Cerebellar cortex (tissue), 1 donor: ENCODE results near the gene PHLDA2.

Source experiments
- DNase-seq: peaks from one replicate; pipeline ENCODE4 v3.0.0-alpha.2; 2015; ENCODE audit warnings: low spot score

PHLDA2 gene, protein sequence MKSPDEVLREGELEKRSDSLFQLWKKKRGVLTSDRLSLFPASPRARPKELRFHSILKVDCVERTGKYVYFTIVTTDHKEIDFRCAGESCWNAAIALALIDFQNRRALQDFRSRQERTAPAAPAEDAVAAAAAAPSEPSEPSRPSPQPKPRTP

DNA sequence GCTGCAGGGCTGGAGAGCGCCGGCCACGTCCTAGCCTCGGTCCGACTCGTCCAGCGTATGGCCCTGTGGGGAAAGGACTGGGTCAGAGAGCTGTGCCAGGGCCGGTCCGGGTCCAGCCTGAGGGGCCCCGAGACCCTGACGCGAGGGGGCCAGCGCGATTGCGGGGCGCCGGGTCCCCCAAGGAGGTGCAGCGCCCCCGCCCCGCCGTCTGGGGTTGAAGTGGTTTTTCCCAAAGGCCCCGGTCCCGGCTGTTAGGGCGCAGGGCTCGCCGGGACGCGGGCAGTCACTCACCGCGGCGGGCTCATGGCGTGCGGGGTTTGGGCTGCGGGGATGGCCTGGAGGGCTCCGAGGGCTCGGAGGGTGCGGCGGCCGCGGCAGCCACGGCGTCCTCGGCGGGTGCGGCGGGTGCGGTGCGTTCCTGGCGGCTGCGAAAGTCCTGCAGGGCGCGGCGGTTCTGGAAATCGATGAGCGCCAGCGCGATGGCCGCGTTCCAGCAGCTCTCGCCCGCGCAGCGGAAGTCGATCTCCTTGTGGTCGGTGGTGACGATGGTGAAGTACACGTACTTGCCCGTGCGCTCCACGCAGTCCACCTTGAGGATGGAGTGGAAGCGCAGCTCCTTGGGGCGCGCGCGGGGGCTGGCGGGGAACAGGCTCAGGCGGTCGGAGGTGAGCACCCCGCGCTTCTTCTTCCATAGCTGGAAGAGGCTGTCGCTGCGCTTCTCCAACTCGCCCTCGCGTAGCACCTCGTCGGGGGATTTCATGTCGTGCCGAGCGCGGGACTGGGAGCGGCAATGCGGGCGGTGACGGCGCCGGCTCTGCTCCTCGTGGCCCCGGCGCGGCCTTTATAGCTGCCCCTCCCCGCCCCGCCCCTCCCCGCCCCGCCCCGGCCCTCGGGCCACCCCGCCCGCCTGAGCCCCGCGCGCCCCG is at the start of gene PHLDA2:
PHLDA2 (minus strand) TSS at position 816 of the 926 bp plus-strand sequence; CDS start at position 760, 56 bp downstream.
- DNase-seq: no peak

DNA sequence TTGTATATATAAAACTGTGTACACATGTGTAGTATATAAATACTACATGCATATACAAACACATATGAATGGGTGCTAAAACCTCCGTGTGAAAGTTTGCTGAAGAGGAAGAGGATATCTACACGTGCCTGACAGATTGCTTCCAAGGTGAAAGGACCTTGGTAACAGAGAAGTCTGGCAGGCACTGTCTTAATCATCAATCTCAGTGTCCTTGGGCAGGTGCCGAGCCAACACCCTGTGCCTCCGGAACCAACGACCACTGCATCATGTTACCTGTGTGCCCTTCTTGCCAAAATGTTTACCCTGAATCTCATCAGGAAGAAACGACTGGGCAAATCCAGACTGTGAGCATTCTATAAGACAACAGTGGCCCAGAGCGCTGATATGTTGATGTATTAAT is 47.9 kb upstream of the PHLDA2 start:
- DNase-seq: no peak

GRCh38 chr11:2976294-2977063 is 47.3 kb upstream of the PHLDA2 start:
- no peak for DNase-seq

DNA sequence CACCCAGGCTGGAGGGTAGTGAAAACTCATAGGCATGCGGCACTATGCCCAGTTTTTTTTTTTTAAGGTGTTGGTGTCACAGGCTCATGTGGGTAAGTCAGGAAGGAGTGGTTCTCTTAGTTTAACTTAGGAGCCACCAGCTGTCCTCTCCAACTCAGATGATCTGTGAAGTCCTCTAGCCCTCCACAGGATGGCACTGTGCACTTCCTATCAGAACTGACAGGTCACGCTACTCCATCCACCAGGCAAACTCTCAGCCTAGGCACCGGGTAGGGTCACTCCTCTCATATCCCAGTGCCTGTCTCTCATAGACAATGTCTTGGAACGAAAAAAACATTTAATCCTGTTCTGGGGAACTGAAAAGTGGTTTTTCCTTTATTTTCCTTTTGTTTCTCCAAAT is 46.4 kb upstream of the PHLDA2 start:
- DNase-seq: peak; percentile 40

GRCh38 chr11:2974272-2974671 is 45.1 kb upstream of the PHLDA2 start:
- DNase-seq: no peak

GRCh38 chr11:2968341-2968900 is 39.2 kb upstream of the PHLDA2 start:
- DNase-seq: no peak

DNA sequence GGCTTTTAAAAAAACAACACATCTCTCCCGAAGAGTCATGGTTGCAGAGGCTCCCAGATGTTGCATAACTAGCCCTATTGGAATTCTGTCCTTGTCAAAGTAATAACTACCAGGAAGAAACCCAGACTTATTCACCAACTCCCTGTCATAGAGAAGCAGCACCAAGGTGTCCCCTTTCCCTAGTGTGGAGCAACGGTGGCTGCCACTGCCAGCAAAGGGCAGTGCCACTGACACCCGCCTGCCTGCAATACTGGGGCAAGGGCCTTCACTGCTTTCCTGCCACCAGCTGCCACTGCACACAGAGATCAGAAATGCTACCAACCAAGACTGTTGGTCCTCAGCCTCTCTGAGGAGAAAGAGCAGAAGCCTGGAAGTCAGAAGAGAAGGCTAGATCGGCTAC is 35.6 kb upstream of the PHLDA2 start:
- no peak for DNase-seq

GRCh38 chr11:2963761-2964160 is 34.5 kb upstream of the PHLDA2 start:
- no peak for DNase-seq

DNA sequence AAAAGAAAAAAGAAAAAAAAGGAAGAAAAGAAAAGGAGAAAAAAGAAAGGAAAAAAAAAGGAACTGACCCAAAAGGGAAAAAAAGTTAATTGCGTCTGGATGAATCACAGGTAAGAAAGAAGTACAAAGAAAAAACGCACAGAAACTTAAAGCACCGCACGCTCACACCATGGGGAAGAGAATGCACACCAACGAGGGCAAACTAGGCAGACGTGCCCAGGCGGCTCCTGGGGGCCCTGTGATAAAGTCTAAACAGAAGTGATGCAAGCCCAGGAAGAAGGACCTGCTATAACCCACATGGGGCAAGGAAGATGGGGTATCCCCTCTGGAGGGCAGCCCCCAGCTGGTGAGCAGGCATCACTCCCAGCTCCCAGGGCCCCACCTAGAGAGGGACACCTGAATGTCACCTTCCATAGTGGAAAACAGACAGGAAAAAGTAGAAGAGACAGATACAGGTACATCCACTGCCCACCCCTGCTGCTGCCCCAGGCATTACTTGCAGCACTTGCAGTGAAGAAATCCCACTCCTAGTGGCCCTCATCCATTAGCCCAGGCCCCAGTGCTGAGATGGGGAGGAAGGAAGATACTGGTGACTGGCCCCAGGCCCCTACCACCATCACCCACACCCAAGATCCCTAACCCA is 34.0 kb upstream of the PHLDA2 start:
- DNase-seq: no peak

DNA sequence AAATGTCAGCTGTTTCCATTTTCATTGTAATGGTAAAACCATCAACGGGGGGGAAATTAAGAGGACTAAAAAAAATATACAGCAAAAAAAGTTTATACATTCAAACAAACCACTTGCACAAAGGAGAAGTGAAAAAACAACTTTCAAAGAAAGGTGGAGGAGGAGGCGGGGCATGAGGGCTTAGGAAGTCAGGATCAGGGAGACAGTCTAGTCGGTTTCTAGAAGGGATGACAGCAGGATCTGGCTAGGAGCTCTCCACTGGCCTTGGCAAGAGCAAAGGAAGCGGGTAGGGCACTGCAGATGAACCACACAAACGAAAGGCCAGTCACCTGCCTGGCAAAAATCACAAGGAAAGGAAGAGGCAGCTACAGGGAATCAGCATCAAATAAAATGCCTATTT is 31.9 kb upstream of the PHLDA2 start:
- no peak for DNase-seq

GRCh38 chr11:2960139-2960538 is 30.9 kb upstream of the PHLDA2 start:
- DNase-seq: no peak

- DNase-seq: no peak
These were observed 29.0 kb upstream of the PHLDA2 start for GRCh38 chr11:2958251-2958650.

- no peak for DNase-seq
These were observed 26.8 kb upstream of the PHLDA2 start for GRCh38 chr11:2955906-2956476.

GRCh38 chr11:2954263-2954662 is 25.0 kb upstream of the PHLDA2 start:
- no peak for DNase-seq

GRCh38 chr11:2952290-2952689 is 23.1 kb upstream of the PHLDA2 start:
- no peak for DNase-seq

GRCh38 chr11:2951231-2952110 is 22.3 kb upstream of the PHLDA2 start:
- DNase-seq: no peak

- no peak for DNase-seq
These were observed 21.6 kb upstream of the PHLDA2 start for GRCh38 chr11:2950825-2951224.

DNA sequence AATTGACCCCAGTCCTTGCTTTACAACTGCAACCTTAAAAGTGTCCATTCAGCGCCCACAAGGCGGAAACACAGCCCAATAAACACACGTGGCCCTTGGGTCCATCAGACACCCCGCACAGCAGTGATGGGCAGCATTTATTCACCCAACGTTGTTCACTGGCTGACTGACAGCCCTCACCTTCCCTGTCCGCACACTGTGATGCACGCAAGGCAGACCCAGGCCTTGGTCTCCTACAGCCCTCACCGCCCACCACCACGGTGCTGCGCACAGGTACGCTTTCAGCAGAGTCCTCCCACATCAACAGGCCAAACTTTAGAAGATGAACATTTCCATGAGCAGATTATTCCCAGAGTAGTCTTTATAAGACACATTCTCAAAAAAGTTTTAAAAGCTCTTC is 20.7 kb upstream of the PHLDA2 start:
- DNase-seq: no peak

GRCh38 chr11:2947744-2948143 is 18.5 kb upstream of the PHLDA2 start:
- DNase-seq: no peak

GRCh38 chr11:2945757-2946287 is 16.6 kb upstream of the PHLDA2 start:
- DNase-seq: no peak
